Dermis microvascular lymphatic vessel endothelial cell (primary cell): Measurements from ENCODE around the gene TNFAIP8L3. TPM values are rescaled to one million over a fixed set of nuclear protein-coding genes. Genes with fewer than 3 reads are reported as not detected.

Experiments used
- DNase-seq, 2 donors: peaks; one replicate each; pipeline versions ENCODE4 v3.0.0 to v3.0.0-alpha.2; 2010; ENCODE audit warnings: low read depth in 2 of 2
- total RNA-seq: library from RNA; depleted of rRNA; stranded (reverse); fragments of >200 nt; gene quantifications from 2 replicates; pipeline ENCODE4 v1.2.1, GENCODE V29; 2014

TNFAIP8L3 gene
- total RNA-seq, 1 donor from 2014 or later: 91.5 TPM

GRCh38 chr15:51007131-51007666, 87.5 kb downstream of the TNFAIP8L3 start:
- DNase-seq: no peak

Other genes with a start within 250 kb of the TNFAIP8L3 start
- 7.0 and 10.5 TPM in 2 replicates for gene AP4E1, start 186.2 kb downstream of the TNFAIP8L3 start, total RNA-seq
- not detected in 2 replicates for gene CYP19A1, start 243.7 kb upstream of the TNFAIP8L3 start, total RNA-seq
- gene GLDN, start 246.7 kb upstream of the TNFAIP8L3 start, total RNA-seq: not detected in 2 replicates